CD4-positive, alpha-beta T cell treated with Interleukin-21 for 1 hour (primary cell): ENCODE results near the gene STT3B.

Source experiments
- DNase-seq: peaks from one replicate; pipeline ENCODE4 v3.0.0-alpha.2; 2020

The STT3B gene

GRCh38 chr3:31659246-31659645, 126.5 kb downstream of the STT3B start:
- DNase-seq: no peak

GRCh38 chr3:31661286-31661685, 128.6 kb downstream of the STT3B start:
- no peak for DNase-seq

GRCh38 chr3:31661993-31662670, 129.4 kb downstream of the STT3B start:
- no peak for DNase-seq

- no peak for DNase-seq
These were observed 131.3 kb downstream of the STT3B start for GRCh38 chr3:31664031-31664430.

- no peak for DNase-seq
These were observed 134.9 kb downstream of the STT3B start for GRCh38 chr3:31667582-31667981.

- DNase-seq: no peak
These were observed 135.5 kb downstream of the STT3B start for GRCh38 chr3:31668242-31668641.

GRCh38 chr3:31670136-31670535, 137.4 kb downstream of the STT3B start:
- no peak for DNase-seq

- DNase-seq: no peak
These were observed 138.0 kb downstream of the STT3B start for GRCh38 chr3:31670722-31671121.

GRCh38 chr3:31671451-31671850, 138.7 kb downstream of the STT3B start:
- DNase-seq: no peak

- no peak for DNase-seq
These were observed 139.3 kb downstream of the STT3B start for GRCh38 chr3:31671976-31672375.

- DNase-seq: no peak
These were observed 141.2 kb downstream of the STT3B start for GRCh38 chr3:31673950-31674349.

- no peak for DNase-seq
These were observed 143.8 kb downstream of the STT3B start for GRCh38 chr3:31676556-31676955.

- no peak for DNase-seq
These were observed 147.5 kb downstream of the STT3B start for GRCh38 chr3:31680072-31680870.
